ENCODE measurements around the gene MICA. TPM values are rescaled to one million over a fixed set of nuclear protein-coding genes. Genes with fewer than 3 reads are reported as not detected.
"Not testable (repeated sequence)": the region's sequence is repeated elsewhere in the genome, so short reads cannot be mapped to it uniquely, and the experiment has no call there.

MICA gene
- polyA plus RNA-seq, 5 donors, result 12.8 to 16.5 (median 15.5) TPM

GRCh38 chr6:31407699-31408098 lies 4.3 kb downstream of the MICA start:
- DNase-seq, result no peak

DNA sequence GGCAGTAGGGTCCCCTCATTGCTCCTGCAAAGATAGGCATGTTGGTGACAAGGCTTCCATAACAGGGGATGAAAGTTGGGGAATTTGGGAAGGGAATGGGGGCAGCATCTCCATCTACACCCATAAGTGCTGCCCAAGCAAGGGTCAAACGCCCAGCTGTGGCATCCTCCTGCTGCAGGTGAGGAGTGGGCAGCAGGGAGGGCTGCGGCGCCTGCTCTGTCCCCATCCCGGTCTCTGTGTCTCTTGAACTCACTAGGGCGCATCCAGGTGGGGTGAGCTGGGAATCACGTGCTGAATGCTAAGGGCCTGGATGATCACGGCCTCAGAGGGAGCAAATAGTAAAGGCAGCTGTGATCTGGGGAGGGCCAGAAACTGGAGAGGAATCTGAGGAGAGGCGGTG lies 9.1 kb downstream of the MICA start:
- no peak for DNase-seq

DNA sequence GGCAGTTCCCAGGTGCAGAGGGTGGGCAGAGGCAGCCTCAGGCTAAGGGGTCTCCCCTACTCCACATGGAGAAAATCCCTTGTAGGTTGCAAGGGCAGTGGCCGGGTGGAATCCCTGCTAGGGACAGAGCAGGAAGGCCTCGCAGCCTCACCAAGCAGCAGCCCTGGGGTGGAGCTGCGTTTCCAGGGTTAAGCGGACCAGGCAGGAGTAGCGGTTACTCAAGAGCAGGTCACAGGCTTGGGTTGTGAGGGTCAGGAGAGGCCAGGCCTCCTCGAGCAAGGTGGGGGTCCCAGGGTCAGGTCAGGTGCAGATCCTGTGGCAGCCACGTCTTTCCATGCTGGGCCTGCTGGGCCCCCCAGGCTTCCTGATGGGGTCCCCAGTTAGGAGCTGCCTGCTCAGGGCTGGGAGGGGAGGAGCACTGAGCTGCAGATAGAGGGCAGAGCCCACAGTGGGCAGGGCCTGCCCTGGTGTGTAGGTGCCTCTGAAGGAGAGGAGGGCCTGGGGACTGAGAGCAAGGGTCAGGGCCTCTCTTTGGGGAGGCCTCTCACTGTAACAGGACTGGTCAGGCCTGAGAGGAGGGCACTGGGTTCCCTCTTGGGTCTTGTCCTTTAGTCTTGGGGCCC lies 10.9 kb downstream of the MICA start:
- not testable (repeated sequence) for DNase-seq

GRCh38 chr6:31414771-31415265 lies 11.4 kb downstream of the MICA start:
- no peak for DNase-seq

DNA sequence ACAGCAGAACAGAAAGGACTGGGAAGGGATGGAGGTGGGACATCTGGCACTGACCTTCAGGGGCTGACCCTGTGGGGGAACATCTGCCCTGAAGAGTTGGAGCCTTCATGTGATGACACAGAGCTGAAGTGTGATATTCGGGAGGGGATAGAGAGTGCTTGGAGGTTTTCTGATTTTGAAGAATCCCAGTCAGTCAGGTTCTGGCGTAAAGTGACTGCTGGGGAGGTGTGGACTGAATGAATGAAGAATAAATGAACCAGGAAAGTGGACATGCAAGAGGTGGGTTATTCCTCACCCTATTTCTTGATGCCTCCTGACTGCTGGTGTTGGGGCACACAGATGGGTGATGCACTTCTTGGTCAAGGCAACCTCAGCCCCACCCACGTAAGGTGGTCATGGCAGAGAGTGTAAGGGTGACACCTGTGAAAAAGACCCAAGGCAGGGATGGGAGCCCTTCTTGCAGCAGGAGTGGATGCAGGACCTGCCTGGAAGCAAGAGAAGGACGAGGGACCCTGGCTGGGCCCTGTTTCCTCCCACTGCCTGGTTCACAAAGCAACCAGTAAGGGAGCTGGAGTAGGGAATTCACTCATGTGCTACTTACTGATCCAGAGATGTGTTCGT lies 13.1 kb downstream of the MICA start:
- no peak for DNase-seq

- DNase-seq, result no peak
Measured at GRCh38 chr6:31418251-31418650, 14.9 kb downstream of the MICA start.

DNA sequence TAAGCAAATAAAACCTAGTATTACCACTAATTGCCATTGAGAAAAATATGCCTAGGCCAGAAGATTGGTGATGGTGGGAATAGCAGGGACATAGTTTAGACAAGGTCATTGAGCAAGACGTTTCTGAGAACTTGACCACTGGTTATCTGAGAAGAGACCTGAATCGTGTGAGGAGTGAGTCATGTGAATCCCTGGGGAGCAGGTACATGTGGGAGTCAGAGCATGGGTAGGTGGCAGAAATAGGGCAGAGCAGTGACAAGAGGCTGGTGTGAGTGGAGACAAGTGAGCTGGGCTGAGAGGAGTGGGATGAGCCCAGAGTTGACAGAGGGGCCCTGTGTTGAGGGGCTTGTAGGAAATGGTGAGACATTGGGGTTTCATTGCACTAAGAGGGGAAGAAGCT lies 16.4 kb downstream of the MICA start:
- no peak for DNase-seq

- no peak for DNase-seq
Measured at GRCh38 chr6:31420546-31420945, 17.2 kb downstream of the MICA start.

DNA sequence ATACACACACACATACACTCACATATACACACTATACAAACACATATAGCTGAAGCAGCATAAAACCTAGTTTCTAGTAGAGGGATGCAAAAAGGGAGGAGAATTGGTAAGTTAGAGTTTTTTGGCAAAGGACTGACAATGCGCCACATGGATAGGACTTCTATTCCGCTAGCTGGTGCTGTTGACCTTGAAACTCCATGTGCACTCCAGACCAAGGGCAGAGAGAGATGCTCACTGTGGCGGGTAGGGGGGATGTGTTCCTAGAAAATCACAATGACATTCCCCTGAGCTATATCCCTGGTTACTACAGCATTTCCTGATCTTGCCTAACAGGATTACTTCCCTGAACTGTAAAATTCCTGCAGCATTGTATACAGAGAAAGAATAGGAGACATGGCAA lies 19.2 kb downstream of the MICA start:
- no peak for DNase-seq

- no peak for DNase-seq
Measured at GRCh38 chr6:31423550-31423949, 20.2 kb downstream of the MICA start.

- DNase-seq, result no peak
Measured at GRCh38 chr6:31426395-31427354, 23.3 kb downstream of the MICA start.

- no peak for DNase-seq
Measured at GRCh38 chr6:31430449-31430848, 27.1 kb downstream of the MICA start.

DNA sequence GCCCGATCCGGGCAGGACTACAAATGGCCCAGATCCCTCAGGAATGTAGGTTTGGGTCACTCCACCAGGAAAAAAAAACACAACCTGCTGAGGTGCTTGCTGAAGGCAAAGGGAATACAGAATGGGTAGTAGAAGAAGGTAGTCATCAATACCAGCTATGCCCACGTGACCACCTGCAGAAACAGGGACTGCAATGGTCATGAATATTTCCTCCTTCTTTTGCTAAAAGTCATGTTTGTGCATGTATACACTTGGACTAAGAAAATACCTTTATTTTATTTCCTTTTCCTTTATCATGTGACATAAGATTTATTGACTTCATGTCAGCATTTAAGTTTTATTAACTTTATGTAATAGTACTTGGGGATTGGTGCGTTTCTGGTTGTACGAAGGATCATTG lies 31.7 kb downstream of the MICA start:
- not testable (repeated sequence) for DNase-seq

DNA sequence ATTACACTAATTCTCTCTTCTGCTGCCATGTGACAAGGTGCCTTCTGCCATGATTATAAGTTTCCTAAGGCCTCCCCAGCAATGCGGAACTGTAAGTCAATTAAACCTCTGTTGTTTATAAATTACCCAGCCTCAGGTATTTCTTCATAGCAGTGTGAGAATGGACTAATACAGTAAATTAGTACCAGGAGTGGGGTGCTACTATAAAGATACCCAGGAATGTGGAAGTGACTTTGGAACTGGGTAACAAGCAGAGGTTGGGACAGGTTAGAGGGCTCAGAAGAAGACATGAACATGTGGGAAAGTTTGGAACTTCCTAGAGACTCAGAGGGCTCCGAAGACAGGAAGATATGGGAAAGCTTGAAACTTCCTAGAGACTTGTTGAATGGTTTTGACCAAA lies 34.8 kb downstream of the MICA start:
- DNase-seq, result no peak

- DNase-seq, result no peak
Measured at GRCh38 chr6:31438677-31439076, 35.3 kb downstream of the MICA start.

DNA sequence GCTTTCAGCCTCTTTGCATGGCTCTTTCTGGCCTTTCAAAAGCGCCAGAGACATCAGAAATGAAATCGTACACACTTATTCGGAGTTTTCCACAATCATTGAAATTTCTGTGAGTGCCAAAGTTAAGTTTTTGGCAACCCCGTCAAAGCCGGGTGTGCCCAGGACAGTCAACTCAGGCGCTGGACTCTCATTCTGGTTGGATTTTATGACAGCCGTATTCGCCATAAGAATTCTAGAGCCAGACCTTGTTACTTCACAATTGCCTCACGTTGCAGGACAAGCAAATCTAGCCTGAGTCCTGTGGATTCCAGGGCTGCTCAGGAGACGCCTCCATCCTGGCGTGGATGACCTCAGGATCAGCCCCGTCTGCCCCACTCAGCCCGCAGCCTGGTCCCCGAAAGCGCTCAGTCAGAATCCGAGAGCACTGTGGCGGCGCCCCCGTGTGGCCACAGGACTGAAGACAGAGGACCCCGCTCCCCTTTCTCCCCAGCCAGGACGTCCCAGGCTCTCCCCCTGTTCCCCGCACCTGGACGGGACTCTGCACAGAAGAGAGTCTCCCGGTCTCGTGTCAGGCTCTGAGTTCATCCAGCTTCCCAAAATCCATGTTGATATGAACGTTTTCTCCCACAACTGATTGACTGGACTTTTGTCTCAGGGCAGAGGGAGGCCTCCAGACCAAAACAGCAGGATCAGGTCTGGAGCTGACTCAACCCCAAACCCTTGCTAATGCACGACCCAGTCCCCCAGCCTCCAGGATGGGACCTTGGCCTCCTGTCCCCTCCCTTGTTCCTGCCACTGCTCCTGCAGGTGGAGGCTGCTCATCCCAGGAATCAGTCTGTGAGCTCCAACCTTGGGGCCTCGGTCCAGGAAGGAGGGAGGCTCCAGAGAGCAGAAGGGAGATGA lies 38.2 kb downstream of the MICA start:
- DNase-seq, result peak; percentile 31 to 54

GRCh38 chr6:31446481-31446880 lies 43.1 kb downstream of the MICA start:
- no peak for DNase-seq

- not testable (repeated sequence) for DNase-seq
Measured at GRCh38 chr6:31446999-31447789, 43.8 kb downstream of the MICA start.

GRCh38 chr6:31450751-31451150 lies 47.4 kb downstream of the MICA start:
- no peak for DNase-seq

DNA sequence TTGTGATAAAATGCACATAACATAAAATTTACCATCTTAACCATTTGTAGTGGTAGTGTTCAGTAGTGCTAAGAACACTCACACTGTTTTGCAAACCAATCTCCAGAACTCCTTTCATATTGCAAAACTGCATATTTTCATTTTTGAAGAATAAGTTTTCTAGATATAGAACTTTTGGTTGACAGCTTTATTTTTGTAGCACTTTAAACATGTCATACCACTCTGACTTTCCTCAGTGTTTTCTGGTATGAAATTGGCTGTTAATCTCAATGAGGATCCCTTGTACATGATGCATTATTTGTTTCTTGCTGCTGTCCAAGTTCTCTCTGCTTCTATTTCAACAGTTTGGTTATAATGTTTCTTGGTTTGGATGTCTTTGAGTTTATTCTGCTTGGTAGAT lies 49.5 kb downstream of the MICA start:
- DNase-seq, result no peak

DNA sequence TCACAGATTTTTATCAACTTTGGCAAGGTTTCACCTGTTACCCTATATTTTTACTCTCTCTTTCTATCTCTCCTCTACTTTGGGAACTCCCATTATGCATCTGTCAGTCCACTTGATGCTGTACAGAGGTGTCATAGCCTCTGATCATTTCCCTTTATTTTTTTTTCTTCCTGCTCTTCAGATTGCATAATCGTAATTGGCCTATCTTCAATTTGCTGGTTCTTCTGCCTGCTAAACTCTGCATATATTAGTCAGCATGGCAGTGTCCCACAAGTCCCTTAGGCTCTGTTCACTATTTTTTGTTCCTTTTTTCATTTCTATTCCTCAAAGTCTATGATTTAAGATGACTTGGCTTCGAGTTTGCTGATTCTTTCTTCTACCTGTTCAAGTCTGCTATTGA lies 49.9 kb downstream of the MICA start:
- no peak for DNase-seq

Measured in right lung (tissue), 5 donors.